ENCODE results near the gene ATP6V0A4. TPM values are rescaled to one million over a fixed set of nuclear protein-coding genes. Genes with fewer than 3 reads are reported as not detected.

Gene ATP6V0A4
- total RNA-seq, 1 experiment from 2014 or later, result 1.1 TPM

GRCh38 chr7:138753610-138754009, 44.4 kb downstream of the ATP6V0A4 start:
- Mint-ChIP-seq H3K27ac (no peak overlapping the region), H3K9me3 (no peaks in the 10 kb centered on the region)
- POLR2A ChIA-PET, result no interaction called here

More at GRCh38 chr7:138753610-138754009, 44.4 kb downstream of the ATP6V0A4 start:
- ATAC-seq (no peak), DNase-seq (ENCODE audit: low spot score) (no peak)
- Mint-ChIP-seq H3K27me3 (ENCODE audit: low read depth) (no peaks in the 10 kb centered on the region), H3K4me1 (peaks cover 46% of the 10 kb centered on the region), H3K36me3 (no peaks in the 10 kb centered on the region), H3K4me3 (no peak overlapping the region)
- TF ChIP-seq RELA (CRISPR knock-in tag; IDR thresholded peaks at IDR 0.05; ENCODE audit: borderline replicate concordance) (no peak), ATF2 (CRISPR knock-in tag; IDR thresholded peaks at IDR 0.05; ENCODE audit: borderline replicate concordance, low read depth) (no peak), KAT7 (CRISPR knock-in tag; IDR thresholded peaks at IDR 0.05; ENCODE audit: borderline replicate concordance) (no peak), FOXP4 (CRISPR knock-in tag; IDR thresholded peaks at IDR 0.05) (no peak), ZNF232 (CRISPR knock-in tag; IDR thresholded peaks at IDR 0.05) (no peak), ZNF512 (CRISPR knock-in tag; IDR thresholded peaks at IDR 0.05; ENCODE audit: borderline replicate concordance) (no peak), PRDM15 (CRISPR knock-in tag; IDR thresholded peaks at IDR 0.05) (no peak), CREM (CRISPR knock-in tag; IDR thresholded peaks at IDR 0.05) (no peak), NFYB (CRISPR knock-in tag; conservative IDR thresholded peaks at IDR 0.05; ENCODE audit: low read depth) (no peak), CTCF (IDR thresholded peaks at IDR 0.05) (no peak), CBFB (CRISPR knock-in tag; IDR thresholded peaks at IDR 0.05; ENCODE audit: low read depth) (no peak), NFE2L1 (CRISPR knock-in tag; IDR thresholded peaks at IDR 0.05) (no peak), GABPB1 (CRISPR knock-in tag; IDR thresholded peaks at IDR 0.05) (no peak), SOX15 (CRISPR knock-in tag; IDR thresholded peaks at IDR 0.05) (no peak), EMX1 (CRISPR knock-in tag; IDR thresholded peaks at IDR 0.05) (no peak), ARID4B (CRISPR knock-in tag; IDR thresholded peaks at IDR 0.05; ENCODE audit: borderline replicate concordance) (no peak), PRRX2 (CRISPR knock-in tag; IDR thresholded peaks at IDR 0.05) (no peak), ZNF281 (CRISPR knock-in tag; IDR thresholded peaks at IDR 0.05) (no peak), NR3C1 (CRISPR knock-in tag; conservative IDR thresholded peaks at IDR 0.05; ENCODE audit: low read depth) (no peak)
- CTCF ChIA-PET, result interaction anchor here (1.9 kb wide), 1 partner anchor 15 kb away, joined by 5 read pairs; no protein-coding TSS in a partner anchor
